Measurements from ENCODE around the gene SOCS6. TPM values are rescaled to one million over a fixed set of nuclear protein-coding genes. Genes with fewer than 3 reads are reported as not detected.

The SOCS6 gene
- total and polyA plus RNA-seq, 2 of the 13 experiments (the other 11 are each of a cell fraction or from before 2014, with no cell fraction given), result 18.6 to 38.3 TPM

DNA sequence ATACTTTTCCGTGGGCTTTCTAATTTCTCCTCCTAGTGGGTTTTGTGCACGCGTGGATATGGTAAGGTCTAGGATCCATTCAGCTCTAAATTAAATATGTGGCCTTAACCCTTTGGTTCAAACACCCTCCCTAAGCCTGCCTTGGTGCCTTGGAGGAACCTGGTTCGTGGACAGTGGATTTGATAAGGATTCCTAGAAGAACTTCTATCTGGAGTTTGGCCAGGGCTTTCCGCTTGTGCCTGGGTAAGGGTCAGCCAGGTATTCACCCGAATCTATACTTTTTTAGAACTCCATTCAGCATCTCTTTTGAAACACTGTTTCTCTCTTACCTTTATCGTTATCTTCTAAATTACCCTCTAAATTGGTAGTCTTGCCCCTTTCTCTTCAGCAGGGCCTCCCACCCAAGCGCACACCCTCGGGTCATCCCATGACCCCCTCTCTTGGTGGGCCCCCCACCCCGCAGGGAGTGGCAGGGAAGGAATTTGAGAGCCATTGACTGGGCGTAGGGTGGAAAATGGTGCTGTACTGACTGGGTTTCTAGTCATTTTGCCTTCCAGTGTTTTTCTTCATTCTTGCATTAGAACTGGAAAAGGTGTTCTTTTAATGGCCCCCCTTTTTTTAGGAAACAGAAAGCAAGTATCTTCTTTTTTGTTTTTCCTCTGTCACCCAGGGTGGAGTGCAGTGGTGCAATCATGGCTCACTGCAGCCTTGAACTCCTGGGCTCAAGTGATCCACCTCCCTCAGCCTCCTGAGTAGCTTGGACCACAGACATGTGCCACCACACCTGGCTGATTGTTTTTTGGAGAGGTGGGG is 1.8 kb downstream of the SOCS6 start (continued):
- TF ChIP-seq ZNF44 (CRISPR knock-in tag; IDR thresholded peaks at IDR 0.05), result no peak
- TF ChIP-seq ETV6 (CRISPR knock-in tag; conservative IDR thresholded peaks at IDR 0.05), result no peak
- no peak for TF ChIP-seq ZNF12 (CRISPR knock-in tag; IDR thresholded peaks at IDR 0.05)
- TF ChIP-seq CEBPG (CRISPR knock-in tag; IDR thresholded peaks at IDR 0.05), result peak; percentile 68
- 0 out of 2 replicates have a peak, but pooled peaks have one; percentile 10 for TF ChIP-seq SNAPC2 (CRISPR knock-in tag; IDR thresholded peaks at IDR 0.05)
- TF ChIP-seq RBFOX2 (IDR thresholded peaks at IDR 0.05; ENCODE audit: low read depth, low read length), result peak; percentile 45; the same call in 1 of the 2 replicates
- TF ChIP-seq, protein P1, sequence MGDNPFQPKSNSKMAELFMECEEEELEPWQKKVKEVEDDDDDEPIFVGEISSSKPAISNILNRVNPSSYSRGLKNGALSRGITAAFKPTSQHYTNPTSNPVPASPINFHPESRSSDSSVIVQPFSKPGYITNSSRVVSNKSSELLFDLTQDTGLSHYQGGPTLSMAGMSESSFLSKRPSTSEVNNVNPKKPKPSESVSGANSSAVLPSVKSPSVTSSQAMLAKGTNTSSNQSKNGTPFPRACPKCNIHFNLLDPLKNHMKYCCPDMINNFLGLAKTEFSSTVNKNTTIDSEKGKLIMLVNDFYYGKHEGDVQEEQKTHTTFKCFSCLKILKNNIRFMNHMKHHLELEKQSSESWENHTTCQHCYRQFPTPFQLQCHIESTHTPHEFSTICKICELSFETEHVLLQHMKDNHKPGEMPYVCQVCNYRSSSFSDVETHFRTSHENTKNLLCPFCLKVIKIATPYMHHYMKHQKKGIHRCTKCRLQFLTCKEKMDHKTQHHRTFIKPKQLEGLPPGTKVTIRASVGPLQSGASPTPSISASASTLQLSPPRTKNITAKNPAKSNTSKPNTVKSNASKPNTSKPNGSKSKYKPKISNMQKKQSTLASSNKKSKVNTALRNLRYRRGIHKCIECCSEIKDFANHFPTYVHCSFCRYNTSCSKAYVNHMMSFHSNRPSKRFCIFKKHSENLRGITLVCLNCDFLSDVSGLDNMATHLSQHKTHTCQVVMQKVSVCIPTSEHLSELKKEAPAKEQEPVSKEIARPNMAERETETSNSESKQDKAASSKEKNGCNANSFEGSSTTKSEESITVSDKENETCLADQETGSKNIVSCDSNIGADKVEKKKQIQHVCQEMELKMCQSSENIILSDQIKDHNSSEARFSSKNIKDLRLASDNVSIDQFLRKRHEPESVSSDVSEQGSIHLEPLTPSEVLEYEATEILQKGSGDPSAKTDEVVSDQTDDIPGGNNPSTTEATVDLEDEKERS (CRISPR knock-in tag; IDR thresholded peaks at IDR 0.05), result peak; percentile 61; the same call in 1 of the 2 replicates
- no peak for TF ChIP-seq NR2C2 (CRISPR knock-in tag; IDR thresholded peaks at IDR 0.05; ENCODE audit: borderline replicate concordance)
- no peak for TF ChIP-seq ZFP90 (CRISPR knock-in tag; IDR thresholded peaks at IDR 0.05; ENCODE audit: borderline replicate concordance)
- TF ChIP-seq ISL2 (CRISPR knock-in tag; IDR thresholded peaks at IDR 0.05), result no peak
- no peak for TF ChIP-seq ZC3H13 (CRISPR knock-in tag; IDR thresholded peaks at IDR 0.05)
- no peak for TF ChIP-seq ZNF296 (CRISPR knock-in tag; conservative IDR thresholded peaks at IDR 0.05)
- TF ChIP-seq CCDC6 (CRISPR knock-in tag; IDR thresholded peaks at IDR 0.05), result no peak
- TF ChIP-seq ZNF143 (CRISPR knock-in tag; IDR thresholded peaks at IDR 0.05), result no peak
- TF ChIP-seq ERF (CRISPR knock-in tag; IDR thresholded peaks at IDR 0.05), result no peak
- TF ChIP-seq ZNF431 (CRISPR knock-in tag; IDR thresholded peaks at IDR 0.05; ENCODE audit: borderline replicate concordance, low read depth), result no peak
- TF ChIP-seq XRCC5 (optimal IDR thresholded peaks at IDR 0.05; ENCODE audit: low read length), result no peak
- TF ChIP-seq, protein P2, sequence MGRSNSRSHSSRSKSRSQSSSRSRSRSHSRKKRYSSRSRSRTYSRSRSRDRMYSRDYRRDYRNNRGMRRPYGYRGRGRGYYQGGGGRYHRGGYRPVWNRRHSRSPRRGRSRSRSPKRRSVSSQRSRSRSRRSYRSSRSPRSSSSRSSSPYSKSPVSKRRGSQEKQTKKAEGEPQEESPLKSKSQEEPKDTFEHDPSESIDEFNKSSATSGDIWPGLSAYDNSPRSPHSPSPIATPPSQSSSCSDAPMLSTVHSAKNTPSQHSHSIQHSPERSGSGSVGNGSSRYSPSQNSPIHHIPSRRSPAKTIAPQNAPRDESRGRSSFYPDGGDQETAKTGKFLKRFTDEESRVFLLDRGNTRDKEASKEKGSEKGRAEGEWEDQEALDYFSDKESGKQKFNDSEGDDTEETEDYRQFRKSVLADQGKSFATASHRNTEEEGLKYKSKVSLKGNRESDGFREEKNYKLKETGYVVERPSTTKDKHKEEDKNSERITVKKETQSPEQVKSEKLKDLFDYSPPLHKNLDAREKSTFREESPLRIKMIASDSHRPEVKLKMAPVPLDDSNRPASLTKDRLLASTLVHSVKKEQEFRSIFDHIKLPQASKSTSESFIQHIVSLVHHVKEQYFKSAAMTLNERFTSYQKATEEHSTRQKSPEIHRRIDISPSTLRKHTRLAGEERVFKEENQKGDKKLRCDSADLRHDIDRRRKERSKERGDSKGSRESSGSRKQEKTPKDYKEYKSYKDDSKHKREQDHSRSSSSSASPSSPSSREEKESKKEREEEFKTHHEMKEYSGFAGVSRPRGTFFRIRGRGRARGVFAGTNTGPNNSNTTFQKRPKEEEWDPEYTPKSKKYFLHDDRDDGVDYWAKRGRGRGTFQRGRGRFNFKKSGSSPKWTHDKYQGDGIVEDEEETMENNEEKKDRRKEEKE (IDR thresholded peaks at IDR 0.05), result no peak
- TF ChIP-seq PCBP2 (optimal IDR thresholded peaks at IDR 0.05; ENCODE audit: low read depth, low read length, poor library complexity, severe bottlenecking), result no peak
- TF ChIP-seq, protein P3, sequence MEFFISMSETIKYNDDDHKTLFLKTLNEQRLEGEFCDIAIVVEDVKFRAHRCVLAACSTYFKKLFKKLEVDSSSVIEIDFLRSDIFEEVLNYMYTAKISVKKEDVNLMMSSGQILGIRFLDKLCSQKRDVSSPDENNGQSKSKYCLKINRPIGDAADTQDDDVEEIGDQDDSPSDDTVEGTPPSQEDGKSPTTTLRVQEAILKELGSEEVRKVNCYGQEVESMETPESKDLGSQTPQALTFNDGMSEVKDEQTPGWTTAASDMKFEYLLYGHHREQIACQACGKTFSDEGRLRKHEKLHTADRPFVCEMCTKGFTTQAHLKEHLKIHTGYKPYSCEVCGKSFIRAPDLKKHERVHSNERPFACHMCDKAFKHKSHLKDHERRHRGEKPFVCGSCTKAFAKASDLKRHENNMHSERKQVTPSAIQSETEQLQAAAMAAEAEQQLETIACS (CRISPR knock-in tag; IDR thresholded peaks at IDR 0.05), result no peak
- TF ChIP-seq CENPX (CRISPR knock-in tag; IDR thresholded peaks at IDR 0.05), result no peak
- 0 out of 2 replicates have a peak, but pooled peaks have one; percentile 7 for TF ChIP-seq RCOR2 (CRISPR knock-in tag; IDR thresholded peaks at IDR 0.05)
- TF ChIP-seq, protein P4, sequence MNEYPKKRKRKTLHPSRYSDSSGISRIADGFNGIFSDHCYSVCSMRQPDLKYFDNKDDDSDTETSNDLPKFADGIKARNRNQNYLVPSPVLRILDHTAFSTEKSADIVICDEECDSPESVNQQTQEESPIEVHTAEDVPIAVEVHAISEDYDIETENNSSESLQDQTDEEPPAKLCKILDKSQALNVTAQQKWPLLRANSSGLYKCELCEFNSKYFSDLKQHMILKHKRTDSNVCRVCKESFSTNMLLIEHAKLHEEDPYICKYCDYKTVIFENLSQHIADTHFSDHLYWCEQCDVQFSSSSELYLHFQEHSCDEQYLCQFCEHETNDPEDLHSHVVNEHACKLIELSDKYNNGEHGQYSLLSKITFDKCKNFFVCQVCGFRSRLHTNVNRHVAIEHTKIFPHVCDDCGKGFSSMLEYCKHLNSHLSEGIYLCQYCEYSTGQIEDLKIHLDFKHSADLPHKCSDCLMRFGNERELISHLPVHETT (CRISPR knock-in tag; conservative IDR thresholded peaks at IDR 0.05), result no peak

Data from HepG2 (cell line).